ENCODE measurements around the gene FRMPD2. TPM values are rescaled to one million over a fixed set of nuclear protein-coding genes. Genes with fewer than 3 reads are reported as not detected.

Gene FRMPD2, protein sequence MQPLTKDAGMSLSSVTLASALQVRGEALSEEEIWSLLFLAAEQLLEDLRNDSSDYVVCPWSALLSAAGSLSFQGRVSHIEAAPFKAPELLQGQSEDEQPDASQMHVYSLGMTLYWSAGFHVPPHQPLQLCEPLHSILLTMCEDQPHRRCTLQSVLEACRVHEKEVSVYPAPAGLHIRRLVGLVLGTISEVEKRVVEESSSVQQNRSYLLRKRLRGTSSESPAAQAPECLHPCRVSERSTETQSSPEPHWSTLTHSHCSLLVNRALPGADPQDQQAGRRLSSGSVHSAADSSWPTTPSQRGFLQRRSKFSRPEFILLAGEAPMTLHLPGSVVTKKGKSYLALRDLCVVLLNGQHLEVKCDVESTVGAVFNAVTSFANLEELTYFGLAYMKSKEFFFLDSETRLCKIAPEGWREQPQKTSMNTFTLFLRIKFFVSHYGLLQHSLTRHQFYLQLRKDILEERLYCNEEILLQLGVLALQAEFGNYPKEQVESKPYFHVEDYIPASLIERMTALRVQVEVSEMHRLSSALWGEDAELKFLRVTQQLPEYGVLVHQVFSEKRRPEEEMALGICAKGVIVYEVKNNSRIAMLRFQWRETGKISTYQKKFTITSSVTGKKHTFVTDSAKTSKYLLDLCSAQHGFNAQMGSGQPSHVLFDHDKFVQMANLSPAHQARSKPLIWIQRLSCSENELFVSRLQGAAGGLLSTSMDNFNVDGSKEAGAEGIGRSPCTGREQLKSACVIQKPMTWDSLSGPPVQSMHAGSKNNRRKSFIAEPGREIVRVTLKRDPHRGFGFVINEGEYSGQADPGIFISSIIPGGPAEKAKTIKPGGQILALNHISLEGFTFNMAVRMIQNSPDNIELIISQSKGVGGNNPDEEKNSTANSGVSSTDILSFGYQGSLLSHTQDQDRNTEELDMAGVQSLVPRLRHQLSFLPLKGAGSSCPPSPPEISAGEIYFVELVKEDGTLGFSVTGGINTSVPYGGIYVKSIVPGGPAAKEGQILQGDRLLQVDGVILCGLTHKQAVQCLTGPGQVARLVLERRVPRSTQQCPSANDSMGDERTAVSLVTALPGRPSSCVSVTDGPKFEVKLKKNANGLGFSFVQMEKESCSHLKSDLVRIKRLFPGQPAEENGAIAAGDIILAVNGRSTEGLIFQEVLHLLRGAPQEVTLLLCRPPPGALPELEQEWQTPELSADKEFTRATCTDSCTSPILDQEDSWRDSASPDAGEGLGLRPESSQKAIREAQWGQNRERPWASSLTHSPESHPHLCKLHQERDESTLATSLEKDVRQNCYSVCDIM (N-terminal part only)
- total RNA-seq (ENCODE audit: unreplicated experiment) = not detected
- long read RNA-seq = 0 reads

GRCh38 chr10:48274636-48275035 is at the start of gene FRMPD2:
Gene FRMPD2 (minus strand): TSS chr10:48274696. CDS start chr10:48274567, 129 bp downstream.
- TF ChIP-seq CTCF (IDR thresholded peaks at IDR 0.05; ENCODE audit: unreplicated experiment) = no peak
- peak within 1 kb of the TSS; percentile 62 for H3K27ac Mint-ChIP-seq (ENCODE audit: unreplicated experiment)

GRCh38 chr10:48322017-48322416 is 47.5 kb upstream of the FRMPD2 start:
- no peak for DNase-seq (ENCODE audit: low spot score)
- no peaks in the 10 kb centered on the region for H3K36me3 Mint-ChIP-seq (ENCODE audit: low read depth, unreplicated experiment)
- TF ChIP-seq CTCF (IDR thresholded peaks at IDR 0.05; ENCODE audit: unreplicated experiment) = no peak
- peaks cover 5% of the 10 kb centered on the region for H3K4me1 Mint-ChIP-seq (ENCODE audit: unreplicated experiment)
- no peaks in the 10 kb centered on the region for H3K27me3 Mint-ChIP-seq (ENCODE audit: unreplicated experiment)
- no peak overlapping the region for H3K27ac Mint-ChIP-seq (ENCODE audit: unreplicated experiment)
- H3K9me3 Mint-ChIP-seq (ENCODE audit: unreplicated experiment) = no peaks in the 10 kb centered on the region
- no peak overlapping the region for H3K4me3 Mint-ChIP-seq (ENCODE audit: unreplicated experiment)

More at GRCh38 chr10:48274636-48275035, at the start of gene FRMPD2:
- no peaks in the 10 kb centered on the region for H3K36me3 Mint-ChIP-seq (ENCODE audit: low read depth, unreplicated experiment)
- H3K4me3 Mint-ChIP-seq (ENCODE audit: unreplicated experiment) = no peak within 1 kb of the TSS
- peak; percentile 18 for DNase-seq (ENCODE audit: low spot score)
- no peaks in the 10 kb centered on the region for H3K9me3 Mint-ChIP-seq (ENCODE audit: unreplicated experiment)
- H3K27me3 Mint-ChIP-seq (ENCODE audit: unreplicated experiment) = peaks cover 3% of the 10 kb centered on the region
- peaks cover 14% of the 10 kb centered on the region for H3K4me1 Mint-ChIP-seq (ENCODE audit: unreplicated experiment)

GRCh38 chr10:48317321-48317990 is 43.0 kb upstream of the FRMPD2 start:
- Mint-ChIP-seq H3K4me3 (ENCODE audit: unreplicated experiment) (no peak overlapping the region), H3K27ac (ENCODE audit: unreplicated experiment) (no peak overlapping the region), H3K27me3 (ENCODE audit: unreplicated experiment) (no peaks in the 10 kb centered on the region)

GRCh38 chr10:48316236-48316635 is 41.7 kb upstream of the FRMPD2 start:
- no peak for TF ChIP-seq CTCF (IDR thresholded peaks at IDR 0.05; ENCODE audit: unreplicated experiment)
- no peak overlapping the region for H3K27ac Mint-ChIP-seq (ENCODE audit: unreplicated experiment)
- H3K4me3 Mint-ChIP-seq (ENCODE audit: unreplicated experiment) = no peak overlapping the region
- no peaks in the 10 kb centered on the region for H3K27me3 Mint-ChIP-seq (ENCODE audit: unreplicated experiment)
- DNase-seq (ENCODE audit: low spot score) = no peak
- H3K36me3 Mint-ChIP-seq (ENCODE audit: low read depth, unreplicated experiment) = no peaks in the 10 kb centered on the region
- no peaks in the 10 kb centered on the region for H3K9me3 Mint-ChIP-seq (ENCODE audit: unreplicated experiment)
- H3K4me1 Mint-ChIP-seq (ENCODE audit: unreplicated experiment) = no peaks in the 10 kb centered on the region

More at GRCh38 chr10:48317321-48317990, 43.0 kb upstream of the FRMPD2 start:
- Mint-ChIP-seq H3K4me1 (ENCODE audit: unreplicated experiment) (no peaks in the 10 kb centered on the region), H3K36me3 (ENCODE audit: low read depth, unreplicated experiment) (no peaks in the 10 kb centered on the region), H3K9me3 (ENCODE audit: unreplicated experiment) (no peaks in the 10 kb centered on the region)
- TF ChIP-seq CTCF (IDR thresholded peaks at IDR 0.05; ENCODE audit: unreplicated experiment) = no peak
- DNase-seq (ENCODE audit: low spot score) = no peak

Measured in endothelial cell (in vitro differentiated cells).